ENCODE data around the gene DOCK1. TPM values are rescaled to one million over a fixed set of nuclear protein-coding genes. Genes with fewer than 3 reads are reported as not detected.
"Not testable (repeated sequence)": the region's sequence is repeated elsewhere in the genome, so short reads cannot be mapped to it uniquely, and the experiment has no call there.

The DOCK1 gene
- total RNA-seq, 1 donor from 2014 or later, result 74.8 TPM

DNA sequence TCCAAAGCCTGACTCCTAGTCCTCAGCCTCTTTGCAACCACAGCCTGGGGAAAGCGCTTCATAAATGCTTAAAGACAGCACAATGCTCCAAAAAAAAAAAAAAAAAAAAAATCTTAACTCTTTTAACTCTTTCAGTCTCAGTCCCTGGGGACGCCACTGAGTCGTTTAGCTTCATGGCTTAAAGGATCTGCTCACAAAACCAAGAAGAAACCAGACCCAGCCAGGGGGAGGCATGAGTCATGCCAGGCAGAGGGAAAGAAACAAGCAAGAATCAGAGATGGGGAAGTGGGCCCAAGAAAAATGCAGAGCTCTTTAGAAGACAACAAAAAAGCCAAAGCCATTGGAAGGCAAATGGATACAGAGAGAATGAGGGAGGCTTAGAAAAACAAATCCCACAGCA is 32.5 kb upstream of the DOCK1 start:
- no peaks in the 10 kb centered on the region for H3K36me3 Mint-ChIP-seq

DNA sequence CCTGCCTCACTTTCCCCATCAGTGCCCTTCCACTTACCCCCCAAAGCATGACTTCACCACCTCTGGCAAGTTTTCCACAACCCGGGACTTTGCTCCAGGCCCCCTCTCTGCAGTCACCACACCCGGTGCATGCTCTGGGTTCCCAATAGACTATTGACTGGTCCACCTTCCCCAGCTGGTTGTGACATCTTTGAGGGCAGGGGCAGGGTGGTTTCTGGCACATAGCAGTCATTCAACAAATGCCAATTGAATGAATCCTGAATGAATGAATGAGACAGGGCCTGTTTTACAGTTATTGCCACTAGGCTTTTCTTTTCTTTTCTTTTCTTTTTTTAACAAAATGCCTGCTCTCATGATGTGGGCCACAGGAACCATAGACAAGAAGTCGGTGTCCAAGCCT is 28.8 kb upstream of the DOCK1 start:
- Mint-ChIP-seq H3K9me3 (no peaks in the 10 kb centered on the region), H3K27ac (no peak overlapping the region), H3K27me3 (ENCODE audit: low read depth) (no peaks in the 10 kb centered on the region), H3K4me3 (no peak overlapping the region), H3K4me1 (peaks cover under 1% of the 10 kb centered on the region), H3K36me3 (no peaks in the 10 kb centered on the region)
- DNase-seq (ENCODE audit: low spot score in 2 of 2, unreplicated experiment in 2 of 2), result no peak
- TF ChIP-seq, protein P1, sequence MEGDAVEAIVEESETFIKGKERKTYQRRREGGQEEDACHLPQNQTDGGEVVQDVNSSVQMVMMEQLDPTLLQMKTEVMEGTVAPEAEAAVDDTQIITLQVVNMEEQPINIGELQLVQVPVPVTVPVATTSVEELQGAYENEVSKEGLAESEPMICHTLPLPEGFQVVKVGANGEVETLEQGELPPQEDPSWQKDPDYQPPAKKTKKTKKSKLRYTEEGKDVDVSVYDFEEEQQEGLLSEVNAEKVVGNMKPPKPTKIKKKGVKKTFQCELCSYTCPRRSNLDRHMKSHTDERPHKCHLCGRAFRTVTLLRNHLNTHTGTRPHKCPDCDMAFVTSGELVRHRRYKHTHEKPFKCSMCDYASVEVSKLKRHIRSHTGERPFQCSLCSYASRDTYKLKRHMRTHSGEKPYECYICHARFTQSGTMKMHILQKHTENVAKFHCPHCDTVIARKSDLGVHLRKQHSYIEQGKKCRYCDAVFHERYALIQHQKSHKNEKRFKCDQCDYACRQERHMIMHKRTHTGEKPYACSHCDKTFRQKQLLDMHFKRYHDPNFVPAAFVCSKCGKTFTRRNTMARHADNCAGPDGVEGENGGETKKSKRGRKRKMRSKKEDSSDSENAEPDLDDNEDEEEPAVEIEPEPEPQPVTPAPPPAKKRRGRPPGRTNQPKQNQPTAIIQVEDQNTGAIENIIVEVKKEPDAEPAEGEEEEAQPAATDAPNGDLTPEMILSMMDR (IDR thresholded peaks at IDR 0.05; ENCODE audit: unreplicated experiment), result no peak

More for the DNA sequence above, 32.5 kb upstream of the DOCK1 start:
- Mint-ChIP-seq H3K4me3 (no peak overlapping the region), H3K27me3 (ENCODE audit: low read depth) (no peaks in the 10 kb centered on the region), H3K4me1 (no peaks in the 10 kb centered on the region), H3K27ac (no peak overlapping the region), H3K9me3 (peaks cover 4% of the 10 kb centered on the region)
- TF ChIP-seq, protein P1 (IDR thresholded peaks at IDR 0.05; ENCODE audit: unreplicated experiment), result no peak
- no peak for DNase-seq (ENCODE audit: low spot score in 2 of 2, unreplicated experiment in 2 of 2)

DNA sequence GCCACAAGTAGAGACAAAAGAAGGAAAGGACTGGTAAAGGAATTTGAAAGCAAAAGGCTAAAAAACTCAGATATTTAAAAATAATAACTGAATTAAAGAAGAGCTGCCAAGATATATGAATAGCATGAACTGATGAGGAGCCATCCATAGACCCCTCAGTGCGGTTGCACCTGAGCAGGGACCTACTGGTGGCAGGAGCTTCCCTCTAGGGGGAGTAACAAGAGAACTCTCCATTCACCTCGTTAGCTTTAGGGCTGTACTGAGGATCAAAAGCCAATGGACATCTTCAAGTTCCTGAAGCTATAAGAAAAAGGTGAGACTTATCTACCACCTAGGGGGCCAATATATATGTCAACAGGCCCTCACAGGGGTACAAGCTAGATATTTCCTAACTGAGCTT is 27.8 kb upstream of the DOCK1 start:
- Mint-ChIP-seq H3K9me3 (no peaks in the 10 kb centered on the region), H3K27me3 (ENCODE audit: low read depth) (no peaks in the 10 kb centered on the region), H3K36me3 (no peaks in the 10 kb centered on the region), H3K4me1 (peaks cover 4% of the 10 kb centered on the region), H3K4me3 (no peak overlapping the region), H3K27ac (no peak overlapping the region)
- DNase-seq (ENCODE audit: low spot score in 2 of 2, unreplicated experiment in 2 of 2), result no peak
- TF ChIP-seq, protein P1 (IDR thresholded peaks at IDR 0.05; ENCODE audit: unreplicated experiment), result no peak

DNA sequence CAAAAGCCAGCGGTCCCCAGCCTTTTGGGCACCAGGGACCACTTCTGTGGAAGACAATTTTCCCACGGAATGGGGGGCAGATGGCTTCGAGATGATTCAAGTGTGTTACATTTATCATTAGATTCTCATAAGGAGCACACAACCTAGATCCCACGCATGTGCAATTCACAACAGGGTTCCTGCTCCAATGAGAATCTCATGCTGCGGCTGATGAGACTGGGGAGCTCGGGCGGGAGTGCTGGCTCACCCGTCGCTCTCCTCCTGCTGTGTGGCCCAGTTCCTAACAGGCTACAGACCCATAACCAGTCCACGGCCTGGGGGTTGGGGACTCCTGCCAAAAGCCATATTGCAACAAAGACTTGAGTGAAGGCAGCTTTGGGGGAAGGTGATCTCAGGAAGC is 26.6 kb upstream of the DOCK1 start:
- TF ChIP-seq, protein P1 (IDR thresholded peaks at IDR 0.05; ENCODE audit: unreplicated experiment), result no peak
- Mint-ChIP-seq H3K4me3 (no peak overlapping the region), H3K27ac (no peak overlapping the region), H3K27me3 (ENCODE audit: low read depth) (no peaks in the 10 kb centered on the region), H3K36me3 (no peaks in the 10 kb centered on the region), H3K9me3 (no peaks in the 10 kb centered on the region), H3K4me1 (peaks cover 4% of the 10 kb centered on the region)
- no peak for DNase-seq (ENCODE audit: low spot score in 2 of 2, unreplicated experiment in 2 of 2)

DNA sequence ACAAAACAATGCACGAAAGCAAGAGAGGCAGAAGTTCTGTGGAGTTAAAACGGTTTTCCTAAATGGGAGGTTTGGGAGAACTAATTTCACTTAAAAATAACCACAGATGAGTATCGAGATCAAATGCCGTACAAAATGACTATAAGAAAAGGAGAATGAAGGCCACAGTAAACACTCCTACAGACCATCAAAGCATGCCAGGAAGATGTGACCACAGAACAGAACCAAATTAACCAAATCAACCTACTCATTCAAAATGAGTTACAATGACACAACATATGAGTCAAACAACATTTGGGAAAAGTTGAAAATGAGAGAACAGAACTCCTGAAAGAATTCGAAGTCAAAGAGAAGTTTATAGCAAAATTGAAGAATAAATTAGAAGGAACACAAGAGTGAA is 24.3 kb upstream of the DOCK1 start:
- TF ChIP-seq, protein P1 (IDR thresholded peaks at IDR 0.05; ENCODE audit: unreplicated experiment), result no peak
- DNase-seq (ENCODE audit: low spot score in 2 of 2, unreplicated experiment in 2 of 2), result no peak
- H3K4me3 Mint-ChIP-seq, result no peak overlapping the region
- H3K27ac Mint-ChIP-seq, result no peak overlapping the region
- H3K9me3 Mint-ChIP-seq, result no peaks in the 10 kb centered on the region
- H3K36me3 Mint-ChIP-seq, result no peaks in the 10 kb centered on the region
- peaks cover 4% of the 10 kb centered on the region for H3K4me1 Mint-ChIP-seq
- H3K27me3 Mint-ChIP-seq (ENCODE audit: low read depth), result no peaks in the 10 kb centered on the region

DNA sequence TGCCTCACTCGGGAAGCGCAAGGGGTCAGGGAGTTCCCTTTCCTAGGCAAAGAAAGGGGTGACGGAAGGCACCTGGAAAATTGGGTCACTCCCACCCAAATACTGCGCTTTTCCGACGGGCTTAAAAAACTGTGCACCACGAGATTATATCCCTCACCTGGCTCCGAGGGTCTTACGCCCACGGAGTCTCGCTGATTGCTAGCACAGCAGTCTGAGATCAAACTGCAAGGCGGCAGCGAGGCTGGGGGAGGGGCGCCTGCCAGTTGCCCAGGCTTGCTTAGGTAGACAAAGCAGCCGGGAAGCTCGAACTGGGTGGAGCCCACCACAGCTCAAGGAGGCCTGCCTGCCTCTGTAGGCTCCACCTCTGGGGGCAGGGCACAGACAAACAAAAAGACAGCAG is 23.2 kb upstream of the DOCK1 start:
- not testable (repeated sequence) for DNase-seq (ENCODE audit: low spot score in 2 of 2, unreplicated experiment in 2 of 2); H3K4me1 Mint-ChIP-seq; H3K9me3 Mint-ChIP-seq; H3K27ac Mint-ChIP-seq; H3K27me3 Mint-ChIP-seq (ENCODE audit: low read depth); H3K36me3 Mint-ChIP-seq
- peak overlapping the region; percentile 82 for H3K4me3 Mint-ChIP-seq

DNA sequence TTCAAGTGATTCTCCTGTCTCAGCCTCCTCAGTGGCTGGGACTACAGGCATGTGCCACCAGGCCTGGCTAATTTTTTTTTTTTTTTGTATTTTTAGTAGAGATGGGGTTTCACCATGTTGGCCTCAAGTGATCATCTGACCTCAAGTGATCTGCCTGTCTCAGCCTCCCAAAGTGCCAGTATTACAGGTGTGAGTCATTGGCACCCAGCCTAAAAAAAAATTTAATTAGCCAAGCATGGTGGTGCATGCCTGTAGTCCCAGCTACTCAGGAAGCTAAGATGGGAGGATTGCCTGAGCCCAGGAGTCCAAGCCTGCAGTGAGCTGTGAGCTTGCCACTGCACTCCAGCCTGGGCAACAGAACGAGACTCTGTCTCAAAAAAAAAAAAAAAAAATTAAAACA is 16.8 kb upstream of the DOCK1 start:
- H3K27ac Mint-ChIP-seq; DNase-seq (ENCODE audit: low spot score in 2 of 2, unreplicated experiment in 2 of 2); H3K9me3 Mint-ChIP-seq; H3K27me3 Mint-ChIP-seq (ENCODE audit: low read depth); H3K36me3 Mint-ChIP-seq; H3K4me3 Mint-ChIP-seq; H3K4me1 Mint-ChIP-seq: not testable (repeated sequence)

Measured in mesothelial cell of epicardium (in vitro differentiated cells).